Measurements from ENCODE around the gene GJC1. TPM values are rescaled to one million over a fixed set of nuclear protein-coding genes. Genes with fewer than 3 reads are reported as not detected.

GJC1 gene
- total and polyA plus RNA-seq, 2 of the 8 experiments (the other 6 are each of a cell fraction or from before 2014, with no cell fraction given), result 29.1 to 154 TPM

- Histone ChIP-seq H3K27ac (ENCODE audit: low read depth, low read length) (no peak overlapping the region), H3K18ac (ENCODE audit: extremely low read depth, low read length) (no peak overlapping the region), H3K23ac (ENCODE audit: insufficient read length) (no peak overlapping the region), H3K9ac (replicated peaks in 1 of 4; ENCODE audit: extremely low read depth in 1 of 4, low read depth in 3 of 4, low read length in 3 of 4) (no peak overlapping the region), H2BK120ac (replicated peaks; ENCODE audit: low read depth, low read length) (no peak overlapping the region), H3K27me3 (replicated peaks in 1 of 4; ENCODE audit: control insufficient read depth in 3 of 4, extremely low read depth in 1 of 4, insufficient read depth in 3 of 4, low read length in 3 of 4) (no peaks in the 10 kb centered on the region), H2AFZ (ENCODE audit: low read length) (no peak overlapping the region), H4K91ac (replicated peaks; ENCODE audit: insufficient read length, low read length) (no peak overlapping the region), H3K4me2 (ENCODE audit: insufficient read depth in 1 of 2, low read depth in 2 of 2, low read length in 2 of 2) (no peak overlapping the region), H3K4me1 (replicated peaks in 1 of 4; ENCODE audit: control insufficient read depth in 3 of 4, insufficient read depth in 4 of 4, low read length in 3 of 4) (peaks cover 6 to 22% (median 11%) of the 10 kb centered on the region in 4 experiments), H2BK12ac (ENCODE audit: low read depth, low read length) (no peak overlapping the region), H3K4ac (replicated peaks; ENCODE audit: insufficient read length, low read depth, low read length) (no peak overlapping the region), H2AK5ac (ENCODE audit: low read depth, low read length) (no peak overlapping the region), H3K23me2 (ENCODE audit: low read depth, low read length) (no peaks in the 10 kb centered on the region), H3K4me3 (ENCODE audit: extremely low read depth in 1 of 4, insufficient read depth in 2 of 4, low read depth in 3 of 4, low read length in 4 of 4) (no peak overlapping the region), H3K79me1 (ENCODE audit: low read depth, low read length) (no peaks in the 10 kb centered on the region), H3K56ac (replicated peaks; ENCODE audit: insufficient read length, low read depth, low read length) (no peak overlapping the region), H3K36me3 (ENCODE audit: control insufficient read depth in 2 of 4, insufficient read depth in 4 of 4, low read length in 3 of 4) (peaks cover 4 to 14% (median 9%) of the 10 kb centered on the region in 4 experiments; a peak in 7 of 8 replicates), H3K14ac (ENCODE audit: insufficient read length) (no peak overlapping the region), H2BK15ac (ENCODE audit: low read length) (no peak overlapping the region), H4K5ac (ENCODE audit: insufficient read length, low read depth, low read length) (no peak overlapping the region), H2BK20ac (ENCODE audit: low read length) (no peak overlapping the region), H3K79me2 (ENCODE audit: control insufficient read depth in 1 of 2, insufficient read depth in 2 of 2, low read length in 2 of 2) (no peaks in the 10 kb centered on the region), H2BK5ac (ENCODE audit: low read depth, low read length) (no peak overlapping the region), H3K9me3 (ENCODE audit: insufficient read depth in 2 of 2, low read depth in 1 of 2, low read length in 1 of 2) (no peaks in the 10 kb centered on the region), H4K20me1 (replicated peaks in 1 of 2; ENCODE audit: control insufficient read depth in 1 of 2, insufficient read depth in 2 of 2, low read length in 2 of 2) (peaks cover 0 to 1% of the 10 kb centered on the region in 2 experiments), H4K8ac (ENCODE audit: extremely low read depth, insufficient read depth, low read length) (no peak overlapping the region; the same call in 1 of the 2 replicates)
- no peak for FAIRE-seq
- 90% methylated on average over 8 of the region's 8 CpGs; no CpG with 5 or more reads in 1 of the 2 experiments for WGBS, 2 experiments (ENCODE audit: extremely low coverage in 1 of 2, insufficient coverage in 1 of 2, insufficient read length in 1 of 2, insufficient replicate concordance in 2 of 2, low coverage in 1 of 2, low lambda C conversion rate in 2 of 2, missing lambda C conversion rate in 1 of 2)
- no peak for DNase-seq (ENCODE audit: low read depth in 1 of 2, low spot score in 2 of 2)
- no peak for TF ChIP-seq POU5F1 (IDR thresholded peaks at IDR 0.05; ENCODE audit: low read depth, low read length)
- no peak for TF ChIP-seq NANOG (IDR thresholded peaks at IDR 0.05; ENCODE audit: insufficient read depth, low read depth, low read length, poor library complexity, severe bottlenecking)
- ChIA-PET CTCF (ENCODE audit: partially characterized antibody) (interaction anchor here (0.7 to 28.4 kb wide), 6 partner anchors 10 to 72 kb away, joined by 3 to 577 read pairs (median 28); no protein-coding TSS in a partner anchor), POLR2A (ENCODE audit: partially characterized antibody) (interaction anchor here (0.6 to 7.4 kb wide), 4 partner anchors 14 to 117 kb away, joined by 3 to 58 read pairs (median 3); partner anchors contain the start of gene GJC1)
These were observed 16.1 kb upstream of the GJC1 start for GRCh38 chr17:44846206-44846605.

Data from H1 (cell line).